GM19238 (cell line): ENCODE results near the gene KDM4F.
A peak's percentile ranks its signal among the peaks of the same experiment; 100 is the strongest.

Experiments used
- DNase-seq: peaks from one replicate; pipeline ENCODE4 v3.0.0; 2011; ENCODE audit warnings: low spot score; ENCODE audit not compliant: insufficient read length

KDM4F gene

GRCh38 chr11:95059046-95059445, 9.8 kb downstream of the KDM4F start:
- no peak for DNase-seq

- no peak for DNase-seq
These were observed 16.1 kb downstream of the KDM4F start for GRCh38 chr11:95065336-95065735.

- no peak for DNase-seq
These were observed 17.5 kb downstream of the KDM4F start, which contains the start of gene SRSF8 for GRCh38 chr11:95066716-95067038. Gene SRSF8, plus strand, starts transcription at chr11:95066919. Its CDS starts 308 bp downstream, at chr11:95067227.

- DNase-seq = peak; percentile 38
These were observed 18.0 kb downstream of the KDM4F start for GRCh38 chr11:95067039-95067840.

GRCh38 chr11:95067841-95068219, 18.6 kb downstream of the KDM4F start:
- no peak for DNase-seq

GRCh38 chr11:95068549-95068948, 19.3 kb downstream of the KDM4F start:
- DNase-seq = peak; percentile 48

- no peak for DNase-seq
These were observed 21.2 kb downstream of the KDM4F start for GRCh38 chr11:95070471-95070870.

GRCh38 chr11:95072948-95073347, 23.7 kb downstream of the KDM4F start:
- no peak for DNase-seq

- DNase-seq = no peak
These were observed 25.8 kb downstream of the KDM4F start for GRCh38 chr11:95074792-95075563.

- no peak for DNase-seq
These were observed 27.2 kb downstream of the KDM4F start for GRCh38 chr11:95076416-95076815.

- DNase-seq = no peak
These were observed 27.8 kb downstream of the KDM4F start for GRCh38 chr11:95076981-95077380.

GRCh38 chr11:95078526-95078925, 29.3 kb downstream of the KDM4F start:
- no peak for DNase-seq

GRCh38 chr11:95081010-95081409, 31.8 kb downstream of the KDM4F start:
- no peak for DNase-seq

- DNase-seq = no peak
These were observed 32.2 kb downstream of the KDM4F start for GRCh38 chr11:95081412-95081811.

GRCh38 chr11:95082576-95083001, 33.4 kb downstream of the KDM4F start:
- DNase-seq = no peak

- DNase-seq = no peak
These were observed 35.3 kb downstream of the KDM4F start for GRCh38 chr11:95084509-95084908.

- DNase-seq = no peak
These were observed 36.0 kb downstream of the KDM4F start for GRCh38 chr11:95085117-95085816.

- DNase-seq = no peak
These were observed 36.9 kb downstream of the KDM4F start for GRCh38 chr11:95086151-95086550.

GRCh38 chr11:95086836-95087570, 37.8 kb downstream of the KDM4F start:
- no peak for DNase-seq

GRCh38 chr11:95088946-95089619, 39.9 kb downstream of the KDM4F start:
- DNase-seq = no peak
